Cardiac fibroblast (primary cell): ENCODE measurements around the gene HDAC1.

Experiments used
- DNase-seq, 2 donors: peaks; one replicate each; pipeline versions ENCODE4 v3.0.0 to v3.0.0-alpha.2; 2010; ENCODE audit warnings: low read depth in 2 of 2
- H3K4me3 ChIP-seq, 2 donors: replicated peaks in 1 of 2; 1 replicate in 1 of 2; 2 replicates in 1 of 2; pipeline ENCODE4 v1.5.1; 2011; ENCODE audit warnings: low read depth in 2 of 2, low read length in 2 of 2, mild to moderate bottlenecking in 2 of 2, moderate library complexity in 1 of 2
- TF ChIP-seq, protein P1 (sequence below): IDR thresholded peaks from one replicate; pipeline ENCODE4 v1.5.1; 2011; ENCODE audit warnings: low read depth, mild to moderate bottlenecking, low read length, inconsistent platforms

HDAC1 gene

DNA sequence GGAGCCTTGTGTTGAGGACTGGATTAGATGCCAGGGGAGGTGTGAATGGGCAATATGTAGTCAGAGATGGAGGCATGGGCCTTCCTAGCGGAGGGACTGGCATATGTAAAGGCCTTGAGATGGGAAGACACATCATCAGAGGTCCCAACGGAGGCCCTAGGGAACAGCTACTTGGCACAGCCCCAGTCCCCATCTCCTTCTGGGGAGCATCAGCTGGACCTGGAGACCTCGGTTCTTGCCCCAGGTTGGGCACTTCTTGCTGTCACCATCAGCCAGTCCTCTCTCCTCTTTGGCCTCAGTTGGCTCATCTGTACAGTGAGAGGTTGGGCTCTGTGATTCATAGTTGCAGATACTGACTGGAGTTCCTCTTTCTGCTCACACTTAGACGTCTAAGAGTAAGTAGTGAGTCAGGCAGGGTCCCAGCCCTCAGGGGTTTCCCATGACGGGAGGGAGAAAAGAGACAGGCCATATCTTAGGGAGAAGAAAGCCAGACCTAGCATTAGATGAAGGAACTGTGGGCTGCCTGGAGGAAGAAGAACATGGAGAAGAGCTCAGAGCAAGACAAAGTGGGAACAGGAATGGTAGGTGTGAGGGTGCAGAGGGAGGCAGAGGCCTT lies 47.6 kb downstream of the HDAC1 start:
- TF ChIP-seq, protein P1, sequence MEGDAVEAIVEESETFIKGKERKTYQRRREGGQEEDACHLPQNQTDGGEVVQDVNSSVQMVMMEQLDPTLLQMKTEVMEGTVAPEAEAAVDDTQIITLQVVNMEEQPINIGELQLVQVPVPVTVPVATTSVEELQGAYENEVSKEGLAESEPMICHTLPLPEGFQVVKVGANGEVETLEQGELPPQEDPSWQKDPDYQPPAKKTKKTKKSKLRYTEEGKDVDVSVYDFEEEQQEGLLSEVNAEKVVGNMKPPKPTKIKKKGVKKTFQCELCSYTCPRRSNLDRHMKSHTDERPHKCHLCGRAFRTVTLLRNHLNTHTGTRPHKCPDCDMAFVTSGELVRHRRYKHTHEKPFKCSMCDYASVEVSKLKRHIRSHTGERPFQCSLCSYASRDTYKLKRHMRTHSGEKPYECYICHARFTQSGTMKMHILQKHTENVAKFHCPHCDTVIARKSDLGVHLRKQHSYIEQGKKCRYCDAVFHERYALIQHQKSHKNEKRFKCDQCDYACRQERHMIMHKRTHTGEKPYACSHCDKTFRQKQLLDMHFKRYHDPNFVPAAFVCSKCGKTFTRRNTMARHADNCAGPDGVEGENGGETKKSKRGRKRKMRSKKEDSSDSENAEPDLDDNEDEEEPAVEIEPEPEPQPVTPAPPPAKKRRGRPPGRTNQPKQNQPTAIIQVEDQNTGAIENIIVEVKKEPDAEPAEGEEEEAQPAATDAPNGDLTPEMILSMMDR, result no peak
- no peak overlapping the region for H3K4me3 ChIP-seq
- DNase-seq, result peak; percentile 54 to 78

DNA sequence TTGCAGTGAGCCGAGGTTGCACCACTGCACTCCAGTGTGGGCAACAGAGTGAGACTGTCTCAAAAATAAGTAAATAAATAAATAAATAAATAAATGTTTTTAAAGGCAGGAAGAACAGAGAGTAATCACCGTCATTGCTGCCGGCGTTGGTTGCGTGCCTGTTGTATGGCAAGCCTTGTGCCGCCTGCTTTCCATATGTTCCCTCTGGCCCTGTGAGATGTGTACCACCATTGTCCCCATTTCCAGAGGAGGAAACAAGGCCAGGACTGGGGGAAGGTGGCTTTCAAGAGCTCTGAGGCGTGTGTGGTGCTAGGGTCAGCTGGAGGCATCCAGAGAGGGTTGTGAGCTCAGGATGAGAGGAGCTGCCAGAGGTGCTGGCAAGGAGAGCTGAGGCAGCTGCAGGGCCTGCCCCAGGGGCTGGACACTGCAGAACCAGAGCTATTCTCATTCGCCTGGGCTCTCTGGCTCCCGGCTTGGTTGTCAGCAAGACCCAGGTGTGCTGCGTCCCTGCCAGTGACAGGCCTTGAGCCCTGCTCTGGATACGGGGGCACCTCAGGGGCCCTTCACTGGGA lies 49.4 kb downstream of the HDAC1 start:
- TF ChIP-seq, protein P1, result no peak
- H3K4me3 ChIP-seq, result no peak overlapping the region
- no peak for DNase-seq

DNA sequence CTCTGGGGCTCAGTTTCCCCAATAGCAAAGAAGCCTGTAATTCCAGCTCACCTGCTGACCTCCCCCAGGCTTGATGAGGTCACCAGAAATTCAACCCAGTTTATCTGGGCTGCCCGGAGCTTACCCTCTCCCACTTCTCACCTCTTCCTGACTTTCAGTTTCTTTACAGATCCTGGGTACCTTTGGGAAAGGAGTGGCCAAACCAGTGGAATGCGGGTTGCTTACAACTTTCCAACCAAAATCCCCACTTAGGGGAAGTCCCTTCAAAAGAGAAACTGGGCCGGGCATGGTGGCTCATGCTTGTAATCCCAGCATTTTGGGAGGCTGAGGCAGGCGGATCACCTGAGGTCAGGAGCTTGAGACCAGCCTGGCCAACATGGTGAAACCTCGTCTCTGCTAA lies 50.1 kb downstream of the HDAC1 start:
- TF ChIP-seq, protein P1, result no peak
- no peak overlapping the region for H3K4me3 ChIP-seq
- DNase-seq, result no peak

DNA sequence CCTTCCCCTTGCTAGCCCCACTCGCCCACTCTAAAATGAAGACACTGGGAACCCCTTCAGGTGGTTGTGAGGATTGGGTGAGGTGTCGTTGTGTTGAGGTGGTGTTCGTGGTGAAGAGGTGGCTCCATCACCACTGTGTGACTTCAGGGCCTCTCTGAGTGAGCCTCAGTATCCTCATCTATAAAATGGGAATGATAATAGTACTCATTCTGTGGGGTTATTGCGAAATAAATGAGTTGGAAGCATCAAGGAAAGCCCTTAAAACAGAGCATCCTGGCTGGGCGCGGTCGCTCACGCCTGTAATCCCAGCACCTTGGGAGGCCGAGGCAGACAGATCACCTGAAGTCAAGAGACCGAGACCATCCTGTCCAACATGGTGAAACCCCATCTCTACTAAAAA lies 50.8 kb downstream of the HDAC1 start:
- no peak for DNase-seq
- H3K4me3 ChIP-seq, result no peak overlapping the region
- TF ChIP-seq, protein P1, result no peak

DNA sequence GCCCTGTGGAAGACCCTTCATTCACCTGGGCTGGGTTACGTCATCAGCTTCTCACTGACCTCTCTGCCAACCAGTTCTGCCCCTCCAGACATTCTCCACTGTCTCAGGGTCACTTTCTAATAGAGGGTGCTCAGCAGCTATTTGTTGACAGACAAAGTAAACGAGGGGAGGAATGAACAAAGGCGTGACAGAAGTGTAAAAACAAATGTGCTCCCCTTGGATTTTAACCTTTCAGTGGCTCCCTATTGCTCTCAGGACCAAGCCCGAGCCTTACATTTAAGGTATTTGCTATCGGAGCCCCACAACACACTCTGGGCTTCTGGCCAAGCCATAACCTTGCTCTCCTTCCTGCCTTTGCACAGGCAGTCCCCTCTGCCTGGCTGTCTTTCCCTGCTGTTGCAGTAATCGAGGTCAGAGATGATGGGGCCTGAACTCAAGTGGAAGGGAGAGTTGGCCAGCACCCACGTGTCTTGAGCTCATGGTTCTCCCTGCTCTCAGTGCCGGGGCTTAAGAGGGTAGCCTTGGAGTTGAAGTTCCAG lies 53.5 kb downstream of the HDAC1 start:
- H3K4me3 ChIP-seq, result no peak overlapping the region
- peak; percentile 39 to 83 for DNase-seq
- TF ChIP-seq, protein P1, result no peak

DNA sequence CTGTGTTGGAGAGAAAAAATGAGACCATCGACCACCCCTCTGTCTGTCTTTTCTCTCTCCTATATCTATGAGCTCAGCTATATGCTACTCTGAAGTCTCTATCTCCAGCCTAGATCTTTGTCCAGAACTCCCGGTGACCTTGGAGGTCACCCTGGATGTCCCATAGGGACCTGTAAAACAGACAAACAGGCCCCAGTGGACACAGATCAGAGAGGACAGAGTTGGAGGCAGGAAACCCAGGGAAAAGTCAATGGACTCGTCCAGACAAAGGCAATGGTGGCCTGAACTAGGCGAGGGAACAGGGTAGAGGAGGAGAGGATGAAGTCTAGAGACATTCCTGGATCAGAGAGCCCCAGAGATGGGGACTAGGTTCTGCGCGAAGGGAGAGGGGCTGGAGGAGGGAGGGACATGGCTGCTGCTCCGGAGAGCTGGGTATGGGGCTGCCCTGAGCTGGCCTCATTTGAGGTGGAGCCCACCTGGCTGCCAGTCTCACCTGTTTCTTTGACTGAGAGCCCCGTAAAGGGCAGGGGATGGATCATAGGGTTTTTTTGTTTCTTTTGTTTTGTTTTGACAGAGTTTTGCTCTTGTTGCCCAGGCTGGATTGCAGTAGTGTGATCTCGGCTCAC lies 54.8 kb downstream of the HDAC1 start:
- H3K4me3 ChIP-seq, result no peak overlapping the region
- DNase-seq, result no peak
- TF ChIP-seq, protein P1, result no peak
